BLaER1 treated with 17β-estradiol and CSF1 and Interleukin-3, amounts not matched to agents 10 nM and 100 nM (cell line): ENCODE results near the gene TARS3.
A peak's percentile ranks its signal among the peaks of the same experiment; 100 is the strongest.

Experiments used
- H3K27ac ChIP-seq, 11 experiments: shearing (Covaris generic); formaldehyde crosslinking; 2 replicates each; pipeline ENCODE4 v1.8.1; 2022
- H3K27me3 ChIP-seq, 11 experiments: shearing (Covaris generic); formaldehyde crosslinking; 2 replicates each; pipeline ENCODE4 v1.8.1; 2022
- H3K36me3 ChIP-seq, 11 experiments: shearing (Covaris generic); formaldehyde crosslinking; 2 replicates each; pipeline ENCODE4 v1.8.1; 2022
- H3K4me1 ChIP-seq, 10 experiments: shearing (Covaris generic); formaldehyde crosslinking; 2 replicates each; pipeline ENCODE4 v1.8.1; 2022
- H3K4me2 ChIP-seq, 11 experiments: shearing (Covaris generic); formaldehyde crosslinking; 2 replicates each; pipeline ENCODE4 v1.8.1; 2022
- H3K4me3 ChIP-seq, 10 experiments: shearing (Covaris generic); formaldehyde crosslinking; 2 replicates each; pipeline ENCODE4 v1.8.1; 2022
- H3K9ac ChIP-seq, 11 experiments: shearing (Covaris generic); formaldehyde crosslinking; 2 replicates each; pipeline ENCODE4 v1.8.1; 2022
- H3K9me3 ChIP-seq, 11 experiments: shearing (Covaris generic); formaldehyde crosslinking; replicated peaks in 1 of 11; 2 replicates each; pipeline ENCODE4 v1.8.1; 2022
- H4K20me1 ChIP-seq, 11 experiments: shearing (Covaris generic); formaldehyde crosslinking; 2 replicates each; pipeline ENCODE4 v1.8.1; 2022
- Cebpa-rat ChIP-seq, 11 experiments: shearing (Covaris generic); IDR thresholded peaks; 2 replicates each; pipeline ENCODE4 v1.8.1; 2022

TARS3 gene

DNA sequence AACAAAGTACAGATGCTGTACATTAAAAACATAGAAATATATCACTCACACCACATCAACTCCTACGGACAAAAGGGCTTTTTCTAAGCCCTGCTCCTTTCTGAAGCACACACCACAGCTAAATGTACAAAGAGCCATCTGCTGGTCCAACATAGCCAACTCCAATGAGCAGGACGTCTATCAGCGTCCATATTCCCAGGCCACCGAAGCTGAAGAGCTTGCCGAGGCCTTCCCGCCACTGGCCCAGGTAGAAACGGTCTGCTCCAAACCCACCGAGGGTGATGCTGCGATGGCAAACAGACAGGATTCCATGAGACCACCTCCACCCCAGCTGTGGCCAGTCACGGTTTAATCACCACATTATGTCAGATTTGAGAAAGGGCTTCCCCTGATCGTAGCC, 81.9 kb downstream of the TARS3 start:
- peak overlapping the region; percentile 41 to 78 (median 66) for H3K9ac ChIP-seq
- peaks cover 36 to 54% (median 45%) of the 10 kb centered on the region in 10 experiments for H3K4me1 ChIP-seq
- no peaks in the 10 kb centered on the region for H3K9me3 ChIP-seq
- H3K4me2 ChIP-seq: peak overlapping the region; percentile 63 to 84 (median 71)
- peaks cover 0 to 39% (median 8%) of the 10 kb centered on the region in 11 experiments; a peak in 11 of 22 replicates for H4K20me1 ChIP-seq
- peak overlapping the region; percentile 35 to 89 (median 81); a peak in 21 of 22 replicates for H3K27ac ChIP-seq
- TF ChIP-seq Cebpa-rat (IDR thresholded peaks at IDR 0.05): no peak
- peak overlapping the region in 4 of 10 experiments; percentile 1 to 13 (median 6); a peak in 6 of 20 replicates for H3K4me3 ChIP-seq
- H3K36me3 ChIP-seq: peaks cover 49 to 76% (median 62%) of the 10 kb centered on the region in 11 experiments
- no peaks in the 10 kb centered on the region for H3K27me3 ChIP-seq

DNA sequence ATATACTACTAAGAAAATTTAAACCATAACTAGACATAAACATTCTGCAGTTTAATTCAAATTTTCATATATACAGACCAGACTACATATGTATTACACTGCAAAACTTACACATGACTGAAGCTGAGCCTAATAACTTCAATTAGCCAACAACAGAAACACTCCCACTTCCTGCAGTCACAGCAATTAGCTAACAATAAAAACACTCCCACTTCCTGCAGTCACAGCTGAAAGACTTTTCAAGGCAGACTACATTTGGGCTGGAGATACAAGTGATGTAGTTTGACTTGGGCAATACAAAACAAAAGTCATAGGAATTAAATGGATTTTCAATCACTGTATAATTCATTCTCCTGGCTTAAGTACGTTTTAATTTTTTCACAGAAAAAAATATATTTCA, 82.4 kb downstream of the TARS3 start:
- H3K4me1 ChIP-seq: peaks cover 36 to 50% (median 45%) of the 10 kb centered on the region in 10 experiments
- H3K4me3 ChIP-seq: peak overlapping the region in 4 of 10 experiments; percentile 1 to 13 (median 6); a peak in 4 of 20 replicates
- peaks cover 44 to 72% (median 57%) of the 10 kb centered on the region in 11 experiments for H3K36me3 ChIP-seq
- peaks cover 0 to 34% (median 5%) of the 10 kb centered on the region in 11 experiments; a peak in 10 of 22 replicates for H4K20me1 ChIP-seq
- no peak; a peak in 1 of 22 replicates for TF ChIP-seq Cebpa-rat (IDR thresholded peaks at IDR 0.05)
- no peaks in the 10 kb centered on the region for H3K27me3 ChIP-seq
- H3K4me2 ChIP-seq: peak overlapping the region; percentile 63 to 84 (median 71); a peak in 21 of 22 replicates
- no peaks in the 10 kb centered on the region for H3K9me3 ChIP-seq
- peak overlapping the region; percentile 35 to 89 (median 81); a peak in 21 of 22 replicates for H3K27ac ChIP-seq
- peak overlapping the region in 10 of 11 experiments; percentile 41 to 78 (median 66); a peak in 20 of 22 replicates for H3K9ac ChIP-seq

DNA sequence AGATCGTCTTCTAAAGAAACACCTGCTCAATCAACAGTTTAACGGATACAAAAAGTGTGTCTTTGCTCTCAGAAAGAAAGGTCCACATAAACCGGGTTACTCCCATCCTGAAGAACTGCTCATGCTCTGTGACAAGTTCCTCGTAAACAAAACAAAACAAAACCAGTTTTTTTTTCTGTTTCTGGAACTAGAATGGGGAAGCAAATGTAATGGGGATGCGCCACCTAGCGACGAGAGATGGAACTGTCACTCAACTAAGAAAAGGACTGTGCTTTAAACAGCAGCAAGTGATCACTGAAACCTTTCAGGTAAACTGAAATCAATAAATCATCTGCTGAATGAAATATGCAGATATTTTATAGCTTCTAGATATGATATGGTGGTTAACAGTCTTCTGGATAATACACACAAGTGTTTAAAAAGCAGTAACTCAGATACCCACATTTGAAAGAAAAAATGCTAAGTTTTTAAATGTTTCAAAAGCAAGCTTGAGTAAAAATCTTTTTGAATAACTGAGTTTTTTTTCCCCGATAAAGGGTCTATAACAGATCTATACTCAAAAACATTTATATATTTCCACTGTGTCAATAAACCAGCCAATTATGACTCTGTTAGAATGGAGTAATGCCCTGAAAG, 83.0 kb downstream of the TARS3 start:
- TF ChIP-seq Cebpa-rat (IDR thresholded peaks at IDR 0.05): no peak
- H3K4me3 ChIP-seq: peak overlapping the region in 5 of 10 experiments; percentile 3 to 39 (median 16); a peak in 5 of 20 replicates
- H4K20me1 ChIP-seq: peaks cover 0 to 28% (median 5%) of the 10 kb centered on the region in 11 experiments; a peak in 8 of 22 replicates
- no peaks in the 10 kb centered on the region for H3K27me3 ChIP-seq
- peak overlapping the region in 10 of 11 experiments; percentile 66 to 89 (median 82); a peak in 20 of 22 replicates for H3K27ac ChIP-seq
- no peaks in the 10 kb centered on the region for H3K9me3 ChIP-seq
- H3K4me1 ChIP-seq: peaks cover 36 to 49% (median 44%) of the 10 kb centered on the region in 10 experiments
- peak overlapping the region; percentile 2 to 77 (median 42); a peak in 17 of 22 replicates for H3K9ac ChIP-seq
- peak overlapping the region; percentile 63 to 84 (median 70) for H3K4me2 ChIP-seq
- H3K36me3 ChIP-seq: peaks cover 38 to 65% (median 51%) of the 10 kb centered on the region in 11 experiments

DNA sequence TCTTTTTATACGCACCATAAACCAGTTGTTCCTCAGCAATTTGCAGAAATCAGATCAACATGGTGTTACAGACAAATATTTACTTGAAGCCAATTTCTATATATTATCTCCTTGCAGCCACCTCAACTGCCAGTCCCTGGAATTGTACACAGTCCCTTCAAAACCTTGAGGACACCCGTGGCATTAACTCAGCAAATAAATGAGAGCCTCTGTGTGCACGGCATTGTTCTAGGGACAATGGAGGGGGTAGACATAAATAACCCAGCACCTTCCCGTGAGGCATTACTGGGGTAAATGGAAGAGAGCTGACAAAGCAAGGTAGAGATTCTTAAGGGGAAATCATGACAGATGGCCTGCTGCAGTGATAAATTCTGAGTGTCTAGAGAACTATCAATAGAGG, 84.6 kb downstream of the TARS3 start:
- TF ChIP-seq Cebpa-rat (IDR thresholded peaks at IDR 0.05): no peak
- H3K9ac ChIP-seq: no peak overlapping the region
- H3K4me1 ChIP-seq: peaks cover 36 to 64% (median 57%) of the 10 kb centered on the region in 10 experiments

DNA sequence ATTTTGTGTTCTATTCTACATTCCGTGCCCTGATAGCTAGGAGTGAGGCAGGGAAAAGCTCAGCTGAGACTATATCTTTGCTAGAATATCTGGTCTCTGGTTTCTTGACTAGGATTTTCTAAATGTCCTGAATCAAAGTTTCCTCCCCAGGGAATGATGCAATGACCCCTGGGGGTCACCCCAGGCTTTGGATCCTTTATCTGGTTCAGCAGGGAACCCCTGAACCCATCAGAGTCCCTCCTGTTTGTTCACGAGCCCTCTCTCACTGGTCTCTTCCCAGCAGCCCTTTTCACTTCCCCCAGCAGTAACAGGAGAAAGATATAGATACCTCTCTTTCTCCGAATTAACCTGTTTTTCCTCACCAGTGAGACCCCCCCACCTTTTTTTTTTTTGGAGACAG, 86.4 kb downstream of the TARS3 start:
- Histone ChIP-seq H3K27ac (no peak overlapping the region), H3K4me3 (no peak overlapping the region), H4K20me1 (peaks cover 0 to 16% (median 5%) of the 10 kb centered on the region in 11 experiments; a peak in 8 of 22 replicates), H3K27me3 (no peaks in the 10 kb centered on the region), H3K9me3 (no peaks in the 10 kb centered on the region), H3K36me3 (peaks cover 10 to 32% (median 18%) of the 10 kb centered on the region in 11 experiments; a peak in 19 of 22 replicates), H3K9ac (no peak overlapping the region), H3K4me1 (peaks cover 26 to 50% (median 43%) of the 10 kb centered on the region in 10 experiments), H3K4me2 (no peak overlapping the region)
- TF ChIP-seq Cebpa-rat (IDR thresholded peaks at IDR 0.05): no peak

More for the DNA sequence above, 84.6 kb downstream of the TARS3 start:
- Histone ChIP-seq H4K20me1 (peaks cover 0 to 22% (median 5%) of the 10 kb centered on the region in 11 experiments; a peak in 8 of 22 replicates), H3K27me3 (no peaks in the 10 kb centered on the region), H3K9me3 (no peaks in the 10 kb centered on the region), H3K4me2 (no peak overlapping the region), H3K36me3 (peaks cover 22 to 49% (median 35%) of the 10 kb centered on the region in 11 experiments), H3K4me3 (no peak overlapping the region), H3K27ac (no peak overlapping the region)

DNA sequence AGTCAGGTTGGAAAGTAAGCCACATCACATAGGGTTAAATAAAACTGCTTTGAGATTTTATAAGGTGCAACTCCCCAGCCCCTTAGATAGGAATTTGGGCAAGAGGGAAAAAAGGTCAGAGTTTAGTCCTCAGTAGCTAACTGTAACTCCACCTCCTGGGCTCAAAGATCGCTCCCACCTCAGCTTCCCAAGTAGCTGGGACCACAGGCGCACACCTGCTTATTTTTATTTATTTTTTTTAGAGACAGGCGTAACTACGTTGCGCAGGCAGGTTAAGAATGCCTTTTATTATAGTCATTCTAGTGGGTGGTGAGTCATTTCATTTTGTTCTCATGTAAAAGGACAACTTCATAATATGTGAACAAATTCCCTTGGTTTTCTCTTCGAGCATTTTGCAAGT, 86.8 kb downstream of the TARS3 start:
- H3K4me1 ChIP-seq: peaks cover 22 to 46% (median 39%) of the 10 kb centered on the region in 10 experiments
- no peak overlapping the region for H3K4me2 ChIP-seq
- no peak overlapping the region for H3K4me3 ChIP-seq
- H3K27ac ChIP-seq: no peak overlapping the region
- H3K9ac ChIP-seq: no peak overlapping the region
- peaks cover 0 to 16% (median 5%) of the 10 kb centered on the region in 11 experiments; a peak in 8 of 22 replicates for H4K20me1 ChIP-seq
- H3K9me3 ChIP-seq: no peaks in the 10 kb centered on the region
- H3K27me3 ChIP-seq: no peaks in the 10 kb centered on the region
- TF ChIP-seq Cebpa-rat (IDR thresholded peaks at IDR 0.05): no peak
- peaks cover 10 to 28% (median 18%) of the 10 kb centered on the region in 11 experiments; a peak in 19 of 22 replicates for H3K36me3 ChIP-seq

DNA sequence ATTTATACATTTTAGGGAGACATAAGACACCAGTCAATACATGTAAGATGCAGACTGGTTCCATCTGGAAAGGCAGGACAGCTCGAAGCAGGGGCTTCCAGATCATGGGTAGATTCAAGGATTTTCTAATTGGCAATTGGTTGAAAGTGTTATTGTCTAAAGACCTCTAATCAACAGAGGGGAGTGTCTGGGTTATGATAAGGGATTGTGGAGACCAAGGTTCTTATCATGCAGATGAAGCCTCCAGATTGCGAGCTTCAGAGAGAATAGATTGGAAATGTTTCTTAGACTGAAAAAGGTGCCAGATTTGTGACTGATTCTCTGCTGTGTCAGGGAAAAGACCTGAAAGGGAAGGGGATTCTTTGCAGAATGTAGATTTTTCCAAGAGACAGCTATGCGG, 87.2 kb downstream of the TARS3 start:
- H3K4me1 ChIP-seq: peaks cover 18 to 41% (median 35%) of the 10 kb centered on the region in 10 experiments
- no peak overlapping the region for H3K4me2 ChIP-seq
- H4K20me1 ChIP-seq: peaks cover 0 to 16% (median 5%) of the 10 kb centered on the region in 11 experiments; a peak in 8 of 22 replicates
- no peak for TF ChIP-seq Cebpa-rat (IDR thresholded peaks at IDR 0.05)
- no peaks in the 10 kb centered on the region for H3K27me3 ChIP-seq
- H3K27ac ChIP-seq: no peak overlapping the region
- no peaks in the 10 kb centered on the region for H3K9me3 ChIP-seq
- peaks cover 10 to 25% (median 18%) of the 10 kb centered on the region in 11 experiments; a peak in 19 of 22 replicates for H3K36me3 ChIP-seq
- H3K9ac ChIP-seq: no peak overlapping the region
- H3K4me3 ChIP-seq: no peak overlapping the region

DNA sequence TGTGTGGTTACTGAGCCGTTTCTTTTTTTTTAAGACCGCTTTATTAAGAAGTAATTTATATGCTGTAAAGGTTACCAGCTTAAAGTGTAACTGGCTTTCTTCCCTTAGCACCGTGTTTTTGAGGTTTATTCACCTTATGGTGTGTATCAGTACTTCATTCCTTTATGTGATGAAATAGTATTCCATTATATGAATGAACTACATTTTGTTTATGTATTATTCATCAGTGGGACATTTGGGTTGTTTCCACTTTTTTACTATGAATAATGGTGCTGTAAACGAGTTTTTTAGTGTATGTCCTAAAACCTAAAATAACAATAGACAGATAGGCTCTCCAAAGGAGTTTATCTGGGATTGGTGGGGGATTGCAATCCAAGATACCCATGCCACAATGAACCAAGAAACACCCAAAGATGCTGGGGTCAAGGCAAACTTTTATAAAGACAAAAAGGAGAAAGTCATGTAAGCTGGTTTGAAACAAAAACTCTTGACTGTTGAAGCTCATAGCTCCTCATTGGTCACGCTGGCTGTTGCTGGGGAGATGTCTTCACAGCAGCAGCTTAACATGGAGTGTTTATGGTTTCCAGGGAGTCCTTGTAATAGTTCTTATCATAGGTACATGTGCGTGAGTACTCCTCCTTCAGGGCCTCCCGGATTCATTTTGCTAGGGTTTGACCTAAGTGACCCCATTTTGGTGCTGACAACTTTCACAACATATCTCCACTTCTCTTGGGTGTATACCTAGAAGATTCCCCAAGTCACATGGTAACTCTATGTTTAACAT, 88.1 kb downstream of the TARS3 start:
- peaks cover 0 to 16% (median 5%) of the 10 kb centered on the region in 11 experiments; a peak in 8 of 22 replicates for H4K20me1 ChIP-seq
- peak overlapping the region in 9 of 11 experiments; percentile 7 to 73 (median 55); a peak in 15 of 22 replicates for H3K4me2 ChIP-seq
- H3K27me3 ChIP-seq: no peaks in the 10 kb centered on the region
- H3K9ac ChIP-seq: no peak overlapping the region
- TF ChIP-seq Cebpa-rat (IDR thresholded peaks at IDR 0.05): no peak
- H3K4me3 ChIP-seq: no peak overlapping the region
- H3K36me3 ChIP-seq: peaks cover 10 to 25% (median 18%) of the 10 kb centered on the region in 11 experiments; a peak in 19 of 22 replicates
- no peaks in the 10 kb centered on the region for H3K9me3 ChIP-seq
- H3K4me1 ChIP-seq: peaks cover 9 to 32% (median 26%) of the 10 kb centered on the region in 10 experiments
- H3K27ac ChIP-seq: no peak overlapping the region
